ENCODE results near the gene NGLY1.

- TF ChIP-seq, protein P1, sequence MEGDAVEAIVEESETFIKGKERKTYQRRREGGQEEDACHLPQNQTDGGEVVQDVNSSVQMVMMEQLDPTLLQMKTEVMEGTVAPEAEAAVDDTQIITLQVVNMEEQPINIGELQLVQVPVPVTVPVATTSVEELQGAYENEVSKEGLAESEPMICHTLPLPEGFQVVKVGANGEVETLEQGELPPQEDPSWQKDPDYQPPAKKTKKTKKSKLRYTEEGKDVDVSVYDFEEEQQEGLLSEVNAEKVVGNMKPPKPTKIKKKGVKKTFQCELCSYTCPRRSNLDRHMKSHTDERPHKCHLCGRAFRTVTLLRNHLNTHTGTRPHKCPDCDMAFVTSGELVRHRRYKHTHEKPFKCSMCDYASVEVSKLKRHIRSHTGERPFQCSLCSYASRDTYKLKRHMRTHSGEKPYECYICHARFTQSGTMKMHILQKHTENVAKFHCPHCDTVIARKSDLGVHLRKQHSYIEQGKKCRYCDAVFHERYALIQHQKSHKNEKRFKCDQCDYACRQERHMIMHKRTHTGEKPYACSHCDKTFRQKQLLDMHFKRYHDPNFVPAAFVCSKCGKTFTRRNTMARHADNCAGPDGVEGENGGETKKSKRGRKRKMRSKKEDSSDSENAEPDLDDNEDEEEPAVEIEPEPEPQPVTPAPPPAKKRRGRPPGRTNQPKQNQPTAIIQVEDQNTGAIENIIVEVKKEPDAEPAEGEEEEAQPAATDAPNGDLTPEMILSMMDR (IDR thresholded peaks at IDR 0.05; ENCODE audit: low read length) = no peak
- TF ChIP-seq EZH2 (optimal IDR thresholded peaks at IDR 0.05; ENCODE audit: low read depth, low read length) (no peak), EZH2phosphoT487 (IDR thresholded peaks at IDR 0.05; ENCODE audit: low read length) (no peak)
Observed at GRCh38 chr3:25689226-25689625, 94.0 kb downstream of the NGLY1 start.

All from MM.1S (cell line).